Measurements from ENCODE around the gene TMED10.

- no peak for TF ChIP-seq CTCF (IDR thresholded peaks at IDR 0.05)
- TF ChIP-seq POLR2A (IDR thresholded peaks at IDR 0.05) = no peak
Measured at GRCh38 chr14:75181293-75182062, 5.1 kb upstream of the TMED10 start.
